Skin epidermis (tissue), 12 donors: ENCODE results near the gene ENKD1.

ENCODE experiments used
- H3K27ac ChIP-seq, 21 experiments: fragments of 200-600 bp; sonication (generic) in 11 of 21; one replicate each; pipeline ENCODE4 v1.5.0; 2020; ENCODE audit warnings: mild to moderate bottlenecking in 3 of 21, inconsistent platforms in 2 of 21, moderate library complexity in 2 of 21
- H3K4me3 ChIP-seq, 7 experiments: fragments of 200-600 bp; sonication (generic) in 2 of 7; one replicate each; pipeline ENCODE4 v1.5.0; 2020; ENCODE audit warnings: inconsistent platforms in 2 of 7, mild to moderate bottlenecking in 2 of 7, moderate library complexity in 1 of 7

ENKD1 gene

GRCh38 chr16:67666032-67666551, 458 bp downstream of the ENKD1 start:
- peak overlapping the region in 19 of 21 experiments; percentile 82 to 95 (median 90) for H3K27ac ChIP-seq
- peak overlapping the region; percentile 64 to 91 (median 72) for H3K4me3 ChIP-seq

GRCh38 chr16:67665598-67665997, 952 bp downstream of the ENKD1 start:
- H3K4me3 ChIP-seq, result peak overlapping the region; percentile 64 to 91 (median 72)
- H3K27ac ChIP-seq, result peak overlapping the region in 6 of 21 experiments; percentile 89 to 95 (median 92)

GRCh38 chr16:67664871-67665270, 1.7 kb downstream of the ENKD1 start:
- Histone ChIP-seq H3K27ac (no peak overlapping the region), H3K4me3 (no peak overlapping the region)

- H3K27ac ChIP-seq, result no peak overlapping the region
- H3K4me3 ChIP-seq, result no peak overlapping the region
These were observed 2.3 kb downstream of the ENKD1 start for GRCh38 chr16:67664258-67664657.

- Histone ChIP-seq H3K27ac (no peak overlapping the region), H3K4me3 (no peak overlapping the region)
These were observed 2.7 kb downstream of the ENKD1 start for GRCh38 chr16:67663877-67664222.

- H3K27ac ChIP-seq, result no peak overlapping the region
- no peak overlapping the region for H3K4me3 ChIP-seq
These were observed 3.2 kb downstream of the ENKD1 start for GRCh38 chr16:67663151-67663876.

GRCh38 chr16:67662653-67663010, 3.9 kb downstream of the ENKD1 start:
- H3K4me3 ChIP-seq, result no peak overlapping the region
- H3K27ac ChIP-seq, result no peak overlapping the region

GRCh38 chr16:67661886-67662652, 4.5 kb downstream of the ENKD1 start:
- Histone ChIP-seq H3K4me3 (no peak overlapping the region), H3K27ac (peak overlapping the region in 1 of 21 experiments; percentile 76)

GRCh38 chr16:67661101-67661761, 5.3 kb downstream of the ENKD1 start:
- H3K27ac ChIP-seq, result peak overlapping the region in 15 of 21 experiments; percentile 6 to 81 (median 59)

GRCh38 chr16:67660564-67661028, 6.0 kb downstream of the ENKD1 start, which contains the start of gene PARD6A:
Gene PARD6A, plus strand, starts transcription at chr16:67660960. Its CDS starts 79 bp downstream, at chr16:67661039.
- Histone ChIP-seq H3K4me3 (peak within 1 kb of the TSS; percentile 61 to 93 (median 74)), H3K27ac (peak within 1 kb of the TSS; percentile 46 to 91 (median 84))

More at GRCh38 chr16:67661101-67661761, 5.3 kb downstream of the ENKD1 start:
- H3K4me3 ChIP-seq, result peak overlapping the region; percentile 61 to 93 (median 74)

GRCh38 chr16:67659675-67660563, 6.6 kb downstream of the ENKD1 start, which contains the start of gene ACD:
Gene ACD, minus strand, starts transcription at chr16:67660260. Its CDS starts 40 bp downstream, at chr16:67660220.
- H3K4me3 ChIP-seq, result peak within 1 kb of the TSS; percentile 61 to 93 (median 74)

GRCh38 chr16:67658849-67659674, 7.5 kb downstream of the ENKD1 start:
- H3K4me3 ChIP-seq, result peak overlapping the region; percentile 61 to 93 (median 74)
- H3K27ac ChIP-seq, result peak overlapping the region in 17 of 21 experiments; percentile 62 to 91 (median 85)

More at GRCh38 chr16:67659675-67660563, 6.6 kb downstream of the ENKD1 start, which contains the start of gene ACD:
- peak within 1 kb of the TSS; percentile 46 to 91 (median 84) for H3K27ac ChIP-seq

GRCh38 chr16:67657751-67658518, 8.6 kb downstream of the ENKD1 start:
- no peak overlapping the region for H3K27ac ChIP-seq
- H3K4me3 ChIP-seq, result no peak overlapping the region

- H3K27ac ChIP-seq, result no peak overlapping the region
- no peak overlapping the region for H3K4me3 ChIP-seq
These were observed 9.4 kb downstream of the ENKD1 start for GRCh38 chr16:67657017-67657608.

GRCh38 chr16:67656344-67657016, 10.1 kb downstream of the ENKD1 start:
- H3K27ac ChIP-seq, result no peak overlapping the region
- H3K4me3 ChIP-seq, result no peak overlapping the region

- no peak overlapping the region for H3K4me3 ChIP-seq
- no peak overlapping the region for H3K27ac ChIP-seq
These were observed 11.2 kb downstream of the ENKD1 start for GRCh38 chr16:67655363-67655762.
